NB4 (cell line): ENCODE measurements around the gene DEUP1.

Experiments
- CTCF ChIP-seq: IDR thresholded peaks from one replicate; pipeline ENCODE4 v1.5.1; 2012; ENCODE audit warnings: low read depth, low read length
- MAX ChIP-seq: IDR thresholded peaks from 2 replicates; pipeline ENCODE4 v1.6.1; 2011; ENCODE audit warnings: low read depth, low read length
- POLR2A ChIP-seq: IDR thresholded peaks from 2 replicates; pipeline ENCODE4 v1.6.1; 2011; ENCODE audit warnings: mild to moderate bottlenecking; ENCODE audit not compliant: insufficient read length; ENCODE audit errors: extremely low read depth

- TF ChIP-seq CTCF = no peak
- TF ChIP-seq POLR2A = no peak
- TF ChIP-seq MAX = no peak
Measured at GRCh38 chr11:93393386-93393785, 62.8 kb downstream of the DEUP1 start.
